HG03439 (cell line): Measurements from ENCODE around the gene LHFPL2.

Experiments used
- ATAC-seq: cut with Tn5 transposase; IDR thresholded peaks from one replicate; pipeline ENCODE4 v1.9.1; 2021; ENCODE audit warnings: mild to moderate bottlenecking, moderate library complexity; ENCODE audit not compliant: unreplicated experiment

LHFPL2 gene

DNA sequence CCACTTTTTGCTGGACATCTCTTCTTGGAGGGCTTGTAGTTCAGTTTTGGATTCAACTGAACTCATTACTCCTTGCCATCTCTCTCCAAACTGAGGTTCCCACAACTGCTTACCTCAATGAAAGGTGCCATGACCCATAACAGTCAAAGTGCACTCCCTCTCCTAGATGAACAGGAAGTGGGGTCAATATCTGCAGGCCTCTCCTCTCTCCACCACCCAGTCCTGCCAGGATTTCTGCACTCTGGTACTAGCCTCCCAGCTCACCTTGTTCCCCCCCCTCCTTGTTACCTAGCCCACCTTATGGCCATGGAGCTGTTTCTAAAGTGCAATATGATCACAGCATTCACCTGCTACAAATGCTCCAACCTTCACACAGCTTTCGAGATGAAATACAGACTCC is 5.9 kb downstream of the LHFPL2 start:
- ATAC-seq, result no peak

DNA sequence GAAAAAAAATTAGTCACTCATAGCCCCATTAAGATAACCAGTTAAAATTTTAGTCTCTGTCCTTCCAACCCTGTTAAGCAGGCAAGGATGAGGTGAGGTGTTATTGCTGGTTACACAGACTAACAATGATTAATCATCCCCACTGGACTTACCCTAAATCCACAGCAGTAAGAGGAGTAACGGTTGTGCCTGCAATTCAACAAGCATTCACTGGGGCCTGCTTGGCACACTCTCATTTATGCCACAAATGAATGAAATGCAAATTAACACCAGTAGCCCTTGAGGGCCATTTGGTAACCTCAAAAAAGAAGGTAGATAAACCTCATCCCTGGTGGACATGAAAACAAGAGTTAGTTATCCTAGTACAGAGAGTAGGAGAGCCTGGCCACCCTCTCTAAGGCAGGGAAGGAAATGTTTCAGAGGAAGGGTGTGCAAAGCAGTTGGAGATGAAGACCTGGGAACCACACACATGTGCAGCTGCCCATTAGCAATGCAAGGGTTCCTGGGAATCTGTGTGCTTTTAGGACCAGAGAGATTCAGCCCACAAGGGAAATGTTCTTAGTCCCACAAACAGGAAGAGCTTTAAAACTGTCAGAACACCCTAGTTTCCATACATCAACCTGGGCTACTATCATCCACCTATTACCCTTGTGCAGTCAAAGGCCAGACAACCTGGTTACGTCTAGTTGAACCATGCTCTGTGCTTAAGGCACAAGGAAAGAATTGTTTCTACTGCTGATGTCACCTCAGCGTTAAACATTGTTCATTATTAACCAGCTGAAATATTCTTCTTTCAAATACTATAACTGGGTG is 7.7 kb downstream of the LHFPL2 start:
- ATAC-seq, result peak; percentile 43

DNA sequence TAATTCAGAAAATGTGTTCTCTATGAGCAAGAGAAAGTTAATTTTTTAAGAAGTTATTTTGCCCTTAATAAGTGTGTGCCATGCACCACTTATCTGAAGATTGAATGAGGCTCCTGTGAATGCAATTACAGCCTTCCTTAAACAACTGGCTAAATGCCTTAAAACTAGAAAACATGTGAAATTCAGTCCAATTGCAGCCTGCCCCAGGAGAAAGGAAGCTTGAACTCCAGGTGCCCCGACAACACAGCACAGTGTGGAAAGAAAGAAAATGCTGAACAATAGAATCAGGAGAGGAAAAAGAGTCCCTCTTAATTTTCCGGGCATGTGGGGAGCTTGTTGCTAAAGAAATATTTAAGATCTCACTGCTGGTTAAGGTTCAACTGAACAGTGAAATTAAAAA is 8.8 kb downstream of the LHFPL2 start:
- no peak for ATAC-seq

- ATAC-seq, result no peak
Measured at GRCh38 chr5:78638973-78639669, 9.5 kb downstream of the LHFPL2 start.

GRCh38 chr5:78638423-78638822 is 10.1 kb downstream of the LHFPL2 start:
- no peak for ATAC-seq

DNA sequence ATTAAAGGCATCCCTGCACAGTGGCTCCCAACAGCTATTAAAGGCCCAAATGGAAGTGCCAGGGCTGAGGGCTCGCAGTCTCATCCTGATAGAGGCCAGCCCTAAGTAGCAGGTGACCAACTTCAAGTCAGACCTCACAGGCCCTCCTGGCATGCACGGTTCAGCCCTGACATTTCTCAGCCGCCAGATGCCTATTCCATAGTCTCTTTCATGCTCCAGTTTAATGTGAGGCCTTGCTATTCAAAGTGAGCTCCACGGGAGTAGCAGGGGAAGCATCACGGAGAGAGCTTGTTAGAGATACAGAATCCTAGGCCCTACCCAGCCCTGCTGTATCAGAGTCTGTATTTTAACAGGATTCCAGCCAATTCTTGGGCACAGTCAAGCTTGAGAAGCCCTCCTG is 11.1 kb downstream of the LHFPL2 start:
- ATAC-seq, result no peak

DNA sequence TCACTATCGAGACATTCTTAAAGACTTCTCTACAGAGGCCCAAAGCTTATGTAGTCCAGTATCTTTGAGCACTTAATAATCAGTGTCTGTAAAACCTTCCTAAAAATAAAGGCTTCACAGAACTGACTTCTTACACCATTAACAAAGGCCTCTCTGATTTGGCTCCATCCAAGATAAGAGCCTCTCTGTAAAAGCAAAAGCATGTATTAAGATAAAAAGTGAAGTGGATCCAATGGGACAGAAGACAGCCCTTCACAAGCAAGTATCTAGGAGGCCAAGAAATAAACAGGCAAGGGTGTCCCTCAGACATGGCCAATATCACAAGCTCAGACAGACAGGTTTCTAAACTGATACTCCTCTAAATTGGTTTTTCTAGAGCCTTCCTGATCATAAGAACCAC is 11.9 kb downstream of the LHFPL2 start:
- ATAC-seq, result no peak

DNA sequence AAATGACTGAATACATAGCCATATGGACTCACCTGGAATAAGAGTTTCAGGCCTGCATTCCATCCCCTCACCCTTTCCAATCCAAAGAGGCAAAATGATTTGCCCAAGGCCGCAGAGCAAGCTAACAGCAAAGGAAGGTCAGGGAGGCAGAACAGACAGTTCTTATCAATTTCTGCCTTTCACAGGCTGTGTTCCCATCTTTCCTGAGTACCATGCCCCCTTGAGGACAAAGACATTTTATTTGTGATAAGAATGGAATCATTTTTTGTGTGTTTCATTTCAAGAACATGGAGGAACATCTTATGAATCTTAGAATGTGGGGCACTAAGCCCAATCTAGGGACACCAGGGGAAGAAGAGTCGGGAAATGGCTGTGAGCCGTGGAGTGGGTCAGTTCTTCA is 13.9 kb downstream of the LHFPL2 start:
- no peak for ATAC-seq

DNA sequence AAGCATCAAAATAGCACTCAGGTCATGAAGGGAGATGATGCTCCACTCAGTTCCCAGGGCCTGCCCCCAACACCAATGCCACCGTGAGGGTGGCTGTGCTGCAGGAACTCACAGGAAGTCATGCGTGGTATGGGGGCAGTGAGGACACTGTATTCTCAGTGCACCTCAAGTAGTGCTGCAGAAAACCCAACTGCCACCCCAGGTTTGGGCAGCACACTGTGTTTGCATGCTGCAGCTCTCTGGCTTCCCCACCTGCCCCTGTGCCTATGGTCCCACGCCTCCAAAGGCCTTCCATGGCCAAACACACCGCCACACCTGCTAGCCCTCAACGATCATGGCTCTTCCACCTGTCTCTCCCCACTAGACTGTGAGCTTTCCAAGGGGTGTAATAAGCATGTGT is 14.3 kb downstream of the LHFPL2 start:
- ATAC-seq, result no peak

DNA sequence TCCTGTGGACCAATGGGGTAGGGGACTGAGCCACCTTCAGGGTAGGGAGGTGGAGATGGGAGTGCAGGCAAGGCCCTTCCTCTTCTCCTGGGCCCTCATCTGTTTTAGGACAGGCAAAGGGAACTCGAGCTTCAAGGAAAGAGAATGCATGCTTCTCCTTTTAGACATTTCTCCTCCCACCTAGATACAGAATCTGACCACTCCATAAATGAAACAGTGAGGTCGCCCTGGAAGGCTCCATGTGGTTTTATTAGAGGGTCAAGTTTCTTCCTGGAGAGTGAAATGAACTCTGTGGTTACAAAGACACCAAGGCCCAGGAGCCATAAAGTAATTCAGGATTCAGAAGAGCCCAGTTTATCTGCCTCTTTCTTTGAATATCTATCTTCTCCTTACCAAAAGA is 14.9 kb downstream of the LHFPL2 start:
- ATAC-seq, result no peak

GRCh38 chr5:78632467-78632866 is 16.1 kb downstream of the LHFPL2 start:
- no peak for ATAC-seq

GRCh38 chr5:78631931-78632330 is 16.6 kb downstream of the LHFPL2 start:
- ATAC-seq, result no peak

GRCh38 chr5:78630047-78630446 is 18.5 kb downstream of the LHFPL2 start:
- no peak for ATAC-seq

- no peak for ATAC-seq
Measured at GRCh38 chr5:78629624-78630023, 18.9 kb downstream of the LHFPL2 start.

GRCh38 chr5:78628270-78628992 is 20.1 kb downstream of the LHFPL2 start:
- no peak for ATAC-seq

- ATAC-seq, result no peak
Measured at GRCh38 chr5:78627766-78628165, 20.8 kb downstream of the LHFPL2 start.

DNA sequence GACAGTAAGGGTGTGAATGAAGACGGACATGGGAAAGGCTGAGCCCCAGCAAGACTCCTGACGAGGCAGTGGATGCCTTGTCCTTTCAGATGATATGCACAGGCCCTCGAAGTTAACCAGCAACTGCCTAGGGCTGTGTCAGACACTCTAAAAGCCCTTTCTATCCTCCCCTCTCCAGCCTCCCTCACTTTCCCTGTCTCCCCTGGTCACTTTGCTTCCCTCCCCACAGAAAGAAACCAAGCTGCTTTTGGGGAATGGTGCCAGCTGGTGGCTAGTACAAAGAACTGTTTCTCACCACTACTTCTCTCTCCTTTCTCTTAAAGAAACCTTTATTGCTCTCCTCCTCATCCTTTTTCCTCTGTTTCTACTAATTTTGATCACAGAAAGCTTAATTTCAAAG is 21.4 kb downstream of the LHFPL2 start:
- no peak for ATAC-seq

DNA sequence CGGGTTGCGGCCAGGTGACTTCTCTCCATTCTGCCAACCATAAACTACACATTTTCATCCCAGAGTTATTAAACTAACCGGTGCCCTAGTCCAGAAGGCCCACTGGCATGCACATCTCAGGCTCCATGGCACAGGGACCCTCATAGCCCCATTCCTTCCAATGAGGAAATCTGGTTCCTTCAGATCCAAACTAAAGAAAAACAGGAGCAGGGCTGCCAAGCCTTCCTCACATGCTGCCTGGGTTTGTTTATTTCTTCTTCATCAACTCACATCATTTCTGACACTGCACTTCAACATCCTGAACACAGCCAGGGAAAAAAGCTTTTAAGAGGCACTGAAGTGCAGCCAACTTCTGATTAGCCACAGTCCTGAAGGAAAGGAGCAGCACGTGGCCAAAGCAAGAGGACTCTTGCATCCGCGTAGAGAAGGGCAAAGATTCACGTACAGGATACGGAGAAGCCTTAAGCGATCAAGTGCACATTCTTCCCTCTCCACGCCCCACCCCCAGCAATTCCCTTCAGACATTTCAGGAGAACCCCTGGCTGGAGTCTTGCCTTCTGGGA is 22.5 kb downstream of the LHFPL2 start:
- no peak for ATAC-seq

DNA sequence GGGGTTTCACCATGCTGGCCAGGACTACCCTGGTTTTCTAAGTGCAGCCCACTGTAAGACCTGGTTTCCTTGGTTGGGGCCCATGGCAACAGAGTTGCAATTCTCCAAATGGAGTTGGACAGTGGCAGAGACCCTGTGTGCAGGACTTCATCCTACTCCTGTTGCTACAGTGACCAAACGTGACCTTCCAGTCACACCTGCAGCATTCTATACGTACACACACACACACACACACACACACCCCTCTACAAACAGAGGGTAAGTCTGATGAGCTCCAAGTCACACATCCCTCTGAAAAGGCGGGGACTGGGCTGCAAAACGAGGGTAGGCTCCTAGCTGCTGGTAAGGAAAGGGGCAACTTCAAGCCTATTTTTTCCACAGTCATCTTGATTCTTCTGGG is 23.6 kb downstream of the LHFPL2 start:
- ATAC-seq, result no peak

- no peak for ATAC-seq
Measured at GRCh38 chr5:78624011-78624541, 24.5 kb downstream of the LHFPL2 start.

DNA sequence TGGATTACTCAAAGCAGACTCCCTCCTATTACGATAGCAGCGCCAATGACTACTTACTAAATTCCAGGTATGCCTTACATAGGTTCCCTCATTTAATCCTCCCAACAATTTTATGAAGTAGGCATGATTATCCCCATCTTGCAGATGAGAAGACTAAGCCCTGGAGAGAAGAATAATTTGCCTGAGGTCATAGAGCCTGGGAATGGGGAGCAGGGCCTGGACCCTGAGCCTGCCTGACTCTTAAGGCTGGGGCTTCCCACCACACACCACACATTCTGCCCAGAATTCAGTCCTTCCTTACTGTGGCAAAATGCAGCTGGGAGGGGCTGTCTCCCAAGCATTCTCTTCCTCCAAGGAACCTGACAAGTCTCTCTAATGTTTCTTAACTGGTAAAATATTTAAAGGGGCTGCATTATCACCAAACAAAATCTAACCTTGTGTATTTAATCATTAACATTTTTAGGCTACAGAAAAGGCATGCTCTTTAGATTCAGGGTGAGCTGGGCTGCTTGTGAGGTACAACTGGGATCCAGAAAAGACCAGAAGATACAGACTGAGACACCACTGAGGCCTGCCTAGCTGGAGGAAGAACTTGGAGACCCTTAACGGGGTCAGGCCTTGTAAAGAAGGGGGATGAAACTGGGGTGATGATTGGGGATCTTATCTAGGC is 26.1 kb downstream of the LHFPL2 start:
- no peak for ATAC-seq
